GM23338 (cell line): ENCODE results near the gene PLEKHA8. TPM values are rescaled to one million over a fixed set of nuclear protein-coding genes. Genes with fewer than 3 reads are reported as not detected.

Source experiments
- ATAC-seq: fragments of 200-7000 bp; cut with Tn5 transposase; 3 replicates; pipeline ENCODE4 v1.9.1; 2020
- DNase-seq: peaks from one replicate; pipeline ENCODE4 v3.0.0-alpha.2; 2015; ENCODE audit warnings: low spot score
- H2AFZ ChIP-seq: fragments of 200-600 bp; sonication (generic); 2 replicates; pipeline ENCODE4 v1.8.0; 2016; ENCODE audit warnings: antibody characterized with exemption, mild to moderate bottlenecking, moderate library complexity
- H3F3A ChIP-seq: fragments of 200-600 bp; sonication (generic); replicated peaks from 2 replicates; pipeline ENCODE4 v1.8.0; 2017; ENCODE audit warnings: antibody characterized with exemption, mixed run types, low read depth
- H3K27ac ChIP-seq: fragments of 200-600 bp; sonication (generic); 2 replicates; pipeline ENCODE4 v1.6.1; 2016; ENCODE audit warnings: low read depth
- H3K27me3 ChIP-seq: fragments of 200-600 bp; sonication (generic); 2 replicates; pipeline ENCODE4 v1.8.0; 2016; ENCODE audit warnings: mild to moderate bottlenecking, mixed run types, moderate library complexity; ENCODE audit not compliant: insufficient read depth
- H3K36me3 ChIP-seq: fragments of 200-600 bp; sonication (generic); 2 replicates; pipeline ENCODE4 v1.8.0; 2016; ENCODE audit warnings: mild to moderate bottlenecking; ENCODE audit not compliant: insufficient read depth
- H3K4me1 ChIP-seq: fragments of 200-600 bp; sonication (generic); 2 replicates; pipeline ENCODE4 v1.8.0; 2016; ENCODE audit warnings: mild to moderate bottlenecking, moderate library complexity; ENCODE audit not compliant: insufficient read depth
- H3K4me2 ChIP-seq: fragments of 200-600 bp; sonication (generic); 2 replicates; pipeline ENCODE4 v1.7.1; 2017; ENCODE audit warnings: mixed run types
- H3K4me3 ChIP-seq: fragments of 200-600 bp; sonication (generic); 2 replicates; pipeline ENCODE4 v1.6.1; 2016; ENCODE audit warnings: mixed run types
- H3K79me2 ChIP-seq: fragments of 200-600 bp; sonication (generic); replicated peaks from 2 replicates; pipeline ENCODE4 v1.8.0; 2017; ENCODE audit warnings: mild to moderate bottlenecking; ENCODE audit not compliant: insufficient read depth
- H3K9me2 ChIP-seq: fragments of 200-600 bp; sonication (generic); 2 replicates; pipeline ENCODE4 v1.8.0; 2017; ENCODE audit not compliant: insufficient read depth
- H4K20me1 ChIP-seq: fragments of 200-600 bp; sonication (generic); replicated peaks from 2 replicates; pipeline ENCODE4 v1.8.0; 2017; ENCODE audit warnings: mild to moderate bottlenecking; ENCODE audit not compliant: insufficient read depth
- H3K27ac Mint-ChIP-seq: 2 replicates; pipeline ENCODE4 v1.8.0; 2020; ENCODE audit warnings: inconsistent platforms, mild to moderate bottlenecking, moderate library complexity, mixed read lengths
- H3K27me3 Mint-ChIP-seq: 3 replicates; pipeline ENCODE4 v1.8.0; 2022; ENCODE audit warnings: low read depth, mild to moderate bottlenecking, moderate library complexity, mixed read lengths, inconsistent platforms; ENCODE audit not compliant: insufficient read depth, poor library complexity
- H3K36me3 Mint-ChIP-seq: 3 replicates; pipeline ENCODE4 v1.8.0; 2021; ENCODE audit warnings: low read depth, mild to moderate bottlenecking, inconsistent platforms, moderate library complexity, mixed read lengths
- H3K4me1 Mint-ChIP-seq: 3 replicates; pipeline ENCODE4 v1.8.0; 2020; ENCODE audit warnings: mild to moderate bottlenecking, inconsistent platforms, mixed read lengths
- H3K4me3 Mint-ChIP-seq: 3 replicates; pipeline ENCODE4 v1.8.0; 2021; ENCODE audit warnings: moderate library complexity, mild to moderate bottlenecking, inconsistent platforms, mixed read lengths
- H3K9me3 Mint-ChIP-seq: 3 replicates; pipeline ENCODE4 v1.8.0; 2020; ENCODE audit warnings: moderate library complexity, mild to moderate bottlenecking, inconsistent platforms, mixed read lengths
- CREB1 ChIP-seq: fragments of 250-450 bp; sonication (Bioruptor Pico); IDR thresholded peaks from 2 replicates; pipeline ENCODE4 v1.5.0; 2020; ENCODE audit warnings: low read depth, mild to moderate bottlenecking, moderate library complexity
- CTCF ChIP-seq, 2 experiments: fragments of 200-600 bp in 1 of 2; sonication (generic) in 1 of 2; conservative IDR thresholded peaks; 2 replicates each; pipeline versions ENCODE4 v1.5.1 to v1.6.1; 2016 to 2017; ENCODE audit warnings: antibody characterized with exemption in 2 of 2, low read depth in 2 of 2, mild to moderate bottlenecking in 2 of 2, moderate library complexity in 1 of 2
- ETS1 ChIP-seq: IDR thresholded peaks from 2 replicates; pipeline ENCODE4 v1.6.1; 2016; ENCODE audit warnings: antibody characterized with exemption
- EZH2 ChIP-seq: fragments of 200-600 bp; sonication (generic); IDR thresholded peaks from one replicate; pipeline ENCODE4 v1.8.0; 2017; ENCODE audit warnings: antibody characterized with exemption, mild to moderate bottlenecking, low read depth; ENCODE audit not compliant: unreplicated experiment
- EZH2phosphoT487 ChIP-seq: fragments of 200-600 bp; sonication (generic); IDR thresholded peaks from one replicate; pipeline ENCODE4 v1.8.1; 2018; ENCODE audit warnings: antibody characterized with exemption; ENCODE audit not compliant: unreplicated experiment
- JUNB ChIP-seq: IDR thresholded peaks from one replicate; pipeline ENCODE4 v1.6.1; 2016; ENCODE audit warnings: antibody characterized with exemption; ENCODE audit not compliant: unreplicated experiment
- NANOG ChIP-seq: IDR thresholded peaks from 2 replicates; pipeline ENCODE4 v1.6.1; 2016; ENCODE audit warnings: antibody characterized with exemption, borderline replicate concordance
- POLR2AphosphoS5 ChIP-seq: IDR thresholded peaks from 2 replicates; pipeline ENCODE4 v1.6.1; 2016; ENCODE audit warnings: antibody characterized with exemption, low read depth
- REST ChIP-seq: IDR thresholded peaks from one replicate; pipeline ENCODE4 v1.6.1; 2018; ENCODE audit warnings: antibody characterized with exemption; ENCODE audit not compliant: unreplicated experiment
- STAT1 ChIP-seq: IDR thresholded peaks from one replicate; pipeline ENCODE4 v1.6.1; 2016; ENCODE audit warnings: antibody characterized with exemption; ENCODE audit not compliant: unreplicated experiment
- ZNF114 ChIP-seq: fragments of 250-450 bp; sonication (Bioruptor Pico); IDR thresholded peaks from 2 replicates; pipeline ENCODE4 v1.5.0; 2020; ENCODE audit warnings: mild to moderate bottlenecking, moderate library complexity
- ZNF331 ChIP-seq: fragments of 250-450 bp; sonication (Bioruptor Pico); IDR thresholded peaks from 2 replicates; pipeline ENCODE4 v1.5.0; 2020; ENCODE audit warnings: low read depth, mild to moderate bottlenecking, moderate library complexity
- ZNF462 ChIP-seq: fragments of 250-450 bp; sonication (Bioruptor Pico); IDR thresholded peaks from 2 replicates; pipeline ENCODE4 v1.5.0; 2020; ENCODE audit warnings: mild to moderate bottlenecking, moderate library complexity
- polyA plus RNA-seq: library from polyadenylated mRNA; unstranded; fragments of >200 nt; fragmentation: Nextera tagmentation; extraction: Ambion mirVana; gene quantifications from 2 replicates; pipeline ENCODE4 v1.2.1, GENCODE V29; 2016
- total RNA-seq: library from RNA; depleted of rRNA; stranded (reverse); fragments of >200 nt; shearing (Covaris generic); gene quantifications from 2 replicates; pipeline ENCODE4 v1.2.3, GENCODE V29; 2014

The PLEKHA8 gene
- total and polyA plus RNA-seq, 2 experiments from 2014 or later, result 11.6 to 44.9 TPM

GRCh38 chr7:30048582-30048981 lies 20.4 kb downstream of the PLEKHA8 start (continued):
- TF ChIP-seq ZNF114 (CRISPR knock-in tag) (no peak), JUNB (no peak), STAT1 (no peak)

GRCh38 chr7:30049173-30049572 lies 21.0 kb downstream of the PLEKHA8 start:
- H4K20me1 ChIP-seq, result peaks cover 25% of the 10 kb centered on the region
- peaks cover 29% of the 10 kb centered on the region for H3K36me3 ChIP-seq
- Mint-ChIP-seq H3K4me1 (peaks cover 5% of the 10 kb centered on the region; the same call in 2 of the 3 replicates), H3K27ac (no peak overlapping the region), H3K4me3 (no peak overlapping the region), H3K27me3 (no peaks in the 10 kb centered on the region), H3K9me3 (no peaks in the 10 kb centered on the region), H3K36me3 (peaks cover 45% of the 10 kb centered on the region; the same call in 2 of the 3 replicates)
- no peak overlapping the region for H3K4me2 ChIP-seq
- no peaks in the 10 kb centered on the region for H3F3A ChIP-seq
- no peaks in the 10 kb centered on the region for H3K9me2 ChIP-seq
- peaks cover 8% of the 10 kb centered on the region for H3K79me2 ChIP-seq
- H3K27me3 ChIP-seq, result no peaks in the 10 kb centered on the region
- no peak overlapping the region for H2AFZ ChIP-seq
- no peak for ATAC-seq
- H3K4me1 ChIP-seq, result no peaks in the 10 kb centered on the region
- no peak overlapping the region for H3K4me3 ChIP-seq
- H3K27ac ChIP-seq, result no peak overlapping the region
- TF ChIP-seq ZNF462 (CRISPR knock-in tag), result no peak
- no peak for TF ChIP-seq EZH2
- no peak for TF ChIP-seq EZH2phosphoT487
- no peak for TF ChIP-seq NANOG
- TF ChIP-seq CTCF (conservative IDR thresholded peaks at IDR 0.05; ENCODE audit: low read depth in 2 of 2), result no peak
- TF ChIP-seq CREB1, result no peak
- no peak for TF ChIP-seq ZNF331
- no peak for TF ChIP-seq ZNF114 (CRISPR knock-in tag)
- TF ChIP-seq POLR2AphosphoS5, result no peak
- TF ChIP-seq ETS1, result no peak
- TF ChIP-seq JUNB, result no peak
- no peak for TF ChIP-seq REST
- TF ChIP-seq STAT1, result no peak
- no peak for DNase-seq
